A673 (cell line): Measurements from ENCODE around the gene ATP2B3. TPM values are rescaled to one million over a fixed set of nuclear protein-coding genes. Genes with fewer than 3 reads are reported as not detected.

Source experiments
- BruUV-seq: library from RNA; stranded (reverse); fragments of 400-500 nt; replicated peaks from 2 replicates; lab custom pipeline; 2021; lab: Mats Ljungman, UMichigan
- CTCF ChIA-PET: fragments of 300-600 bp; sonication (Branson Sonifier 250); formaldehyde crosslinking; loops from one replicate; lab custom pipeline; 2022; ENCODE audit warnings: antibody characterized with exemption; lab: Charles Lee
- POLR2A ChIA-PET: fragments of 300-600 bp; sonication (Branson Sonifier 250); formaldehyde crosslinking; loops from one replicate; lab custom pipeline; 2022; ENCODE audit warnings: antibody characterized with exemption; ENCODE audit not compliant: low non-redundant PET; lab: Charles Lee
- DNase-seq: peaks from one replicate; pipeline ENCODE4 v3.0.0-alpha.2; 2015; ENCODE audit warnings: low spot score
- H3K27ac ChIP-seq: fragments of 200-600 bp; sonication (generic); 2 replicates; pipeline ENCODE4 v1.5.1; 2016; ENCODE audit warnings: mixed run types, low read depth, mild to moderate bottlenecking, mixed read lengths, antibody characterized with exemption, low read length; ENCODE audit not compliant: poor library complexity, severe bottlenecking
- H3K27me3 ChIP-seq: fragments of 200-600 bp; sonication (generic); replicated peaks from 2 replicates; pipeline ENCODE4 v1.6.1; 2017; ENCODE audit warnings: mixed run types, low read depth, mild to moderate bottlenecking, mixed read lengths, antibody characterized with exemption, low read length; ENCODE audit not compliant: insufficient read depth, poor library complexity
- H3K36me3 ChIP-seq: fragments of 200-600 bp; sonication (generic); 2 replicates; pipeline ENCODE4 v1.6.1; 2016; ENCODE audit warnings: mixed run types, mild to moderate bottlenecking, mixed read lengths, antibody characterized with exemption, low read length; ENCODE audit not compliant: insufficient read depth, poor library complexity, severe bottlenecking
- H3K4me1 ChIP-seq: fragments of 200-600 bp; sonication (generic); 2 replicates; pipeline ENCODE4 v1.6.1; 2017; ENCODE audit warnings: mixed run types, mild to moderate bottlenecking, mixed read lengths, antibody characterized with exemption, low read length; ENCODE audit not compliant: insufficient read depth, poor library complexity, severe bottlenecking
- H3K4me3 ChIP-seq: fragments of 200-600 bp; sonication (generic); 2 replicates; pipeline ENCODE4 v1.5.1; 2016; ENCODE audit warnings: low read depth, mixed run types, mild to moderate bottlenecking, mixed read lengths, low read length; ENCODE audit not compliant: poor library complexity, severe bottlenecking
- H3K9me3 ChIP-seq: fragments of 200-600 bp; sonication (generic); 2 replicates; pipeline ENCODE4 v1.6.1; 2016; ENCODE audit warnings: mixed run types, low read depth, mild to moderate bottlenecking, mixed read lengths, antibody characterized with exemption, low read length; ENCODE audit not compliant: poor library complexity, severe bottlenecking
- EZH2 ChIP-seq: fragments of 200-600 bp; sonication (generic); IDR thresholded peaks from 2 replicates; pipeline ENCODE4 v1.6.1; 2017; ENCODE audit warnings: borderline replicate concordance, low read depth, mild to moderate bottlenecking, mixed read lengths, antibody characterized with exemption, low read length; ENCODE audit not compliant: poor library complexity, severe bottlenecking
- intact Hi-C: fragments of 100-400 bp; cut with micrococcal nuclease; formaldehyde crosslinking; loops from one replicate; pipeline ENCODE4 v1.10.0; 2022; ENCODE audit not compliant: unreplicated experiment
- total RNA-seq: library from RNA; stranded (reverse); gene quantifications from 2 replicates; pipeline ENCODE4 v1.2.3, GENCODE V29; 2021
- TF ChIP-seq, protein P1 (sequence below): fragments of 300-800, 200-600 bp; sonication (generic); conservative IDR thresholded peaks from 2 replicates; pipeline ENCODE4 v1.5.1; 2017; ENCODE audit warnings: low read depth, mild to moderate bottlenecking, antibody characterized with exemption, low read length, moderate library complexity, mixed read lengths

Gene ATP2B3
- total RNA-seq, 1 experiment from 2014 or later = 0.11 TPM

DNA sequence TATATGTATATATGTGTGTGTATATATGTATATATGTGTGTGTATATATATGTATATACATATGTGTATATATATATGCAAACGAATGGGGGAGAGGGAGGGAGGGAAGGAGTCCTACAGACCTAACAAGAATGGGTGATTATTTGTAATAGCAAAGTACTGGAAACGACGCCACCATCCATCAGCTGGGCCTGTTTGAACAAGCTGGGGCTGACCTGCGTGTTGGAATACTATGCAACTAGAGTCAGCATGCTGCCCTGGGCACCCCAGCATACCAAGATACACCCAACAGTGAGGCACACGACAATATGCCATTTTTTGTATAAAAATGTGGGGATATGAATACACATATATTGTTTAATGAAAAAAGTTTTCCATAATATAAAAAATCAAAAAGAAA, 103.1 kb downstream of the ATP2B3 start:
- Histone ChIP-seq H3K27me3 (peaks cover 29% of the 10 kb centered on the region), H3K4me3 (no peak overlapping the region), H3K4me1 (no peaks in the 10 kb centered on the region), H3K9me3 (no peaks in the 10 kb centered on the region), H3K27ac (no peak overlapping the region), H3K36me3 (no peaks in the 10 kb centered on the region)
- BruUV-seq = no TSS peak
- intact Hi-C loops = no loop called here
- ChIA-PET POLR2A (no interaction called here), CTCF (no interaction called here)
- TF ChIP-seq EZH2 = no peak
- TF ChIP-seq, protein P1, sequence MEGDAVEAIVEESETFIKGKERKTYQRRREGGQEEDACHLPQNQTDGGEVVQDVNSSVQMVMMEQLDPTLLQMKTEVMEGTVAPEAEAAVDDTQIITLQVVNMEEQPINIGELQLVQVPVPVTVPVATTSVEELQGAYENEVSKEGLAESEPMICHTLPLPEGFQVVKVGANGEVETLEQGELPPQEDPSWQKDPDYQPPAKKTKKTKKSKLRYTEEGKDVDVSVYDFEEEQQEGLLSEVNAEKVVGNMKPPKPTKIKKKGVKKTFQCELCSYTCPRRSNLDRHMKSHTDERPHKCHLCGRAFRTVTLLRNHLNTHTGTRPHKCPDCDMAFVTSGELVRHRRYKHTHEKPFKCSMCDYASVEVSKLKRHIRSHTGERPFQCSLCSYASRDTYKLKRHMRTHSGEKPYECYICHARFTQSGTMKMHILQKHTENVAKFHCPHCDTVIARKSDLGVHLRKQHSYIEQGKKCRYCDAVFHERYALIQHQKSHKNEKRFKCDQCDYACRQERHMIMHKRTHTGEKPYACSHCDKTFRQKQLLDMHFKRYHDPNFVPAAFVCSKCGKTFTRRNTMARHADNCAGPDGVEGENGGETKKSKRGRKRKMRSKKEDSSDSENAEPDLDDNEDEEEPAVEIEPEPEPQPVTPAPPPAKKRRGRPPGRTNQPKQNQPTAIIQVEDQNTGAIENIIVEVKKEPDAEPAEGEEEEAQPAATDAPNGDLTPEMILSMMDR = no peak
- DNase-seq = no peak

DNA sequence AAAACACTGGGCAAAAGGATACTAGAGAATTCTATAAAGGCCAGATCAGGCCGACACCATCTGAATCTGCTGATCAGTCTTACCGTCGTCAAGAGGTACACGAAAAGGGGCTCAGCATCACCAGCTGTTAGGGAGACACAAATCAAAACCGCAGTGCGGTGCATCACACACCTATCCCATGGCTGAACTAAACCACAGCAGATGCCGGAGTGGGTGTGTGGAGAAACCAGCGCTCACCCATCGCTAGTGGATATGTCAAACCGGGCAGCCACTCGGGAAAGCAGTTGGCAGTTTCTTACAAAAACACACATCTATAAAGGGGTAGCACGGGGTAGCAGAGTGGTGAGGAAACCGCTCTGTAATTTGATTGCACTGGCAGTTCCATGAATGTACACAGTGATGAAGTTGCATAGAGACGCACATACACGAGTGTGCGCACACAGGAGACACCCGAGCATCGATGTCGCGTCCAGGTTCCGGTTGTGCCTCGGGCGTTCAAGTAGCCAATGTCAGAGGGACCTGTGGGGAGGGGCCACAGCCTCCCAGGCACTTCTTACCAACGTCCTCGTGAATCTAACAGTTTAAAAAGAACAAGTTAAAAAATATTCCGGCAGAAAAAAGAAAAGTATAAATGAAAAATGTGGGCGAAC, 104.6 kb downstream of the ATP2B3 start:
- CTCF ChIA-PET = no interaction called here
- H3K27ac ChIP-seq = no peak overlapping the region
- BruUV-seq = no TSS peak
- TF ChIP-seq, protein P1 = no peak
- no peak for TF ChIP-seq EZH2
- peaks cover 19% of the 10 kb centered on the region for H3K27me3 ChIP-seq
- DNase-seq = no peak
- H3K9me3 ChIP-seq = no peaks in the 10 kb centered on the region
- no peak overlapping the region for H3K4me3 ChIP-seq
- no peaks in the 10 kb centered on the region for H3K36me3 ChIP-seq
- H3K4me1 ChIP-seq = no peaks in the 10 kb centered on the region
- POLR2A ChIA-PET = no interaction called here
- intact Hi-C loops = no loop called here

DNA sequence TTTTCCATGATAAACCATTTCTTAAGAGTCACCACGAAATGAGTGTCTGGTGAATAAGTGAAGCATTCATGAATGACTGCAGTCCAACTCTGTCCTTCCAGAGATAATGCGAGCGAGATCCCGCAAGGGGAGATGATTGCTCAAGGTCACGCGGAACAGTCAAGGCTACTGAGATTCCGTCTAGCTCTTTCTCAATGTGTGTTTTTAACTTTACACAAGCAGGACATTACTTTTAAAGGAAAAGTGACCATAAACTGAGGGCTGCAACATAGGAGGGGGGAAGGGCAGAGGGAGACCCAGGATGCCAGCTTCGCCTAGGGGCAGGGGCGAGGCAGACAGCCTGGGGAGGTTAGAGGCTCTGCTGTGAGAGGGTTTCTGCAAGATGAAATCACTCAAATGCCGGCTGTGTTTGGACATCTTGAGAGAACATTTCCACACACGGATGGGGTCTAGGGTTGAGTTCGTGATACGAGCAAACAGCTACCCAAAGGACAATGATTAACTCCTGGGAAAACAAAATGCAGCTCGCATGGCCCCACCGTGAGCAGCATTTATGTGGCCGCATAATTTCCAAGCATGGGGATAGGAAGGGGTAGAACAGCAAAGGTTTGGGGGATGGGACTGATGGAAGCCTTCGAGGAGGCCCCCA, 105.3 kb downstream of the ATP2B3 start:
- no peaks in the 10 kb centered on the region for H3K36me3 ChIP-seq
- no peak for DNase-seq
- ChIA-PET POLR2A (no interaction called here), CTCF (no interaction called here)
- H3K4me3 ChIP-seq = no peak overlapping the region
- no peak for TF ChIP-seq EZH2
- TF ChIP-seq, protein P1 = no peak
- H3K9me3 ChIP-seq = no peaks in the 10 kb centered on the region
- H3K4me1 ChIP-seq = no peaks in the 10 kb centered on the region
- no peak overlapping the region for H3K27ac ChIP-seq
- no TSS peak for BruUV-seq
- peaks cover 12% of the 10 kb centered on the region for H3K27me3 ChIP-seq
- intact Hi-C loops = no loop called here
